Left hindlimb (tissue), 1 donor: ENCODE data around the gene SERPINA12.
"Not testable (repeated sequence)": the region's sequence is repeated elsewhere in the genome, so short reads cannot be mapped to it uniquely, and the experiment has no call there.

ENCODE experiments used
- DNase-seq: peaks from one replicate; pipeline ENCODE4 v3.0.0-alpha.2; 2018

SERPINA12 gene

GRCh38 chr14:94536836-94537235, 27.6 kb upstream of the SERPINA12 start:
- no peak for DNase-seq

- DNase-seq = no peak
These were observed 26.2 kb upstream of the SERPINA12 start for GRCh38 chr14:94535506-94535905.

GRCh38 chr14:94532447-94532846, 23.2 kb upstream of the SERPINA12 start:
- DNase-seq = no peak

DNA sequence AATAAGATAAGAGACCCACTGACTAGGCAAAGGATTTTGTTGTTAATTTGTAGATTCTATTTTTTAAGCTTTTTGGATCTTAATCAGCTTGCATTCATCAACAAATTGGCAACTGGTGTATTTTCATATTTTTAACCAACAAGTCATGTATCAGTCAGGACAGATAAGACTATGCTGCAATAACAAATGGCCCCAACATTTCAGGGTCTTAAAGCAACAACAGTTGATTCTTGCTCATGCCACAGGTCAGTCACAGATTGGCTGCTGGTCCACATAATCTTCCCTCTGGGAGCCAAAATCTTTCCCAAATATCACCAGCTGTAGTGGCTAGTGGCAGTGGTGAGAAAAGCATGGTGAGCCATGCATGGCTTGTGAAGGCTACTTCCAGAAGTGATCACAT, 21.9 kb upstream of the SERPINA12 start:
- DNase-seq = no peak

GRCh38 chr14:94524093-94524492, 14.8 kb upstream of the SERPINA12 start:
- DNase-seq = no peak

DNA sequence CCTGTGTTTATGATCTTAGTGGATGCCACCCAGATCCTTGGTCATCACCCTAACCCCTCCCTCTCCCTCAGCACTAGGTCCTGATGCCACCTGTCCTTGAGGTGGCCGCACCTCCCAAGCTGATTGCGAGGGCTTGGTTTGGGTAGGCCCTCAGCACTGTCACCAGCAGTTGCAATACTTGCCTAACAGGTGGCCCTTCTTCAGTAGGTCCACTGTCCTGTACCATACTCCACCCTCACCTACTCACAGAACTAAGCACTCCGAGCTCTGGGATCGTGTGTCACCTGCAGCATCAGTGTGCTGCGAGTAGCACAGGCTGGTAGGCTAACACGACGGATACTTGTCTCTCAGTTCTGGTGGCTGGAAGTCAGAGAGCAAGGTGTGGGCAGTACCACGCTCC, 14.0 kb upstream of the SERPINA12 start:
- DNase-seq = no peak

- DNase-seq = no peak
These were observed 13.0 kb upstream of the SERPINA12 start for GRCh38 chr14:94522115-94522724.

GRCh38 chr14:94521375-94522114, 12.3 kb upstream of the SERPINA12 start:
- DNase-seq = no peak

- DNase-seq = no peak
These were observed 8.5 kb upstream of the SERPINA12 start for GRCh38 chr14:94517641-94518257.

DNA sequence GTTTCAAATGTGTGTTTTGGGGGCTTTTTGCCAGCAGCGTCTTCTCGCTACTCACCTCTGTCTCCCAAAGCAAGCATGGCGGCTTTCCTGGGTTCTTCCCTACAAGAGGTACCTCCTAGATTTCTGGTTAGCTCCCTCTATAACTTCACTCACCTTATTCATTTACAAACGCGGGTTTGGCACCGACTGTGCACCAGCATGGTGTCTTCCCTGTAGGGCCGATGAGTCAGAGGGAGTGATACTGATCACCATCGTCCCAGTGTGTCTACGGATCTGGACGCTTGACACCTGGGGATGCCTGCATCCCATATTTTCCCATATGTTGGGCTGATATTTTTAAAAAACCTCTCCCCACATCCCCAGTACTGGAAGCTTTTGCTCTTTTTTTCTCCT, 8.0 kb upstream of the SERPINA12 start:
- no peak for DNase-seq

- DNase-seq = no peak
These were observed 6.6 kb upstream of the SERPINA12 start for GRCh38 chr14:94515856-94516255.

GRCh38 chr14:94515426-94515825, 6.2 kb upstream of the SERPINA12 start:
- DNase-seq = no peak

GRCh38 chr14:94514351-94514750, 5.1 kb upstream of the SERPINA12 start:
- no peak for DNase-seq

- not testable (repeated sequence) for DNase-seq
These were observed 1.2 kb upstream of the SERPINA12 start for GRCh38 chr14:94510481-94510880.

- no peak for DNase-seq
These were observed 3.6 kb downstream of the SERPINA12 start for GRCh38 chr14:94505641-94506040.

- DNase-seq = no peak
These were observed 4.1 kb downstream of the SERPINA12 start for GRCh38 chr14:94505206-94505605.

GRCh38 chr14:94501588-94502516, 7.4 kb downstream of the SERPINA12 start:
- no peak for DNase-seq

DNA sequence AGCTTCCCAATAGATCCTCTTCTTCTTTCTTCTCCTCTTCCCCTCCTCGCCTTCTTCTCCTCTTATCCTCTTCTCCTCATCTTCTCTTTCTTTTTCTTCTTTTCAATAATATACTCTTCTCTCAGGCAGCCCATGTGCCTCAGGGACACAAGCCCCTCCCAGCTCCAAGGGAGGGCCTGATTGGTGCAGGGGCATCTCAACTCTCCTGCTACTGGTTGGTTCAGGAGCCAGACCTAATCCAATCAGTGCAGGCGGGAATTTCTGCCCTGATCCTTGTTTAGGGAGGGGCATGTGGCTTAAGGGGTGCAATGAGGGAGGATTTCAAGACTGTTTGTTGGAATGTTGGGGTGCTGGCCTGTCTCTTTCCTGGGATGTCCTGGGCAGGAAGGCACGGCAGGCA, 9.0 kb downstream of the SERPINA12 start:
- no peak for DNase-seq

GRCh38 chr14:94499673-94500072, 9.6 kb downstream of the SERPINA12 start:
- DNase-seq = no peak

GRCh38 chr14:94498215-94498614, 11.1 kb downstream of the SERPINA12 start:
- no peak for DNase-seq

DNA sequence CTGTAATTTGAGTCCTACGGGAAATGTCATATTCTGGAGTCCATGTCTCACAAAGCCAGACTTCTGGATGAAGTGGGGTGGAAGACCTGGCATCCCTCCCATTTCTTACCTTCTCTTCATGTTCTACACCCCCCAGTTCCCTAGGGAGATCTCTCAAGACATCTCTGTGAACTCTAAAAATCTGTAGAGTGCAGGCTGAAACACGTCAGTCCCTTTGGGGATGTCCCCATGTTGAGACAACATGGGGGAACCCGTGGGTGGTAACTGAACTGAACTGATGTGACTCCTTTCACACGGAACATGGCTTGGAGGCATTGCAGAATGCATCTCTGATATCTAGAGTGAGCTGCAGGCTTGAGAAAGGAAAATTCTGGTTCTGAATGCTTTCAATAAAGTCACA, 15.2 kb downstream of the SERPINA12 start:
- DNase-seq = no peak

- DNase-seq = no peak
These were observed 17.8 kb downstream of the SERPINA12 start for GRCh38 chr14:94491511-94491910.

DNA sequence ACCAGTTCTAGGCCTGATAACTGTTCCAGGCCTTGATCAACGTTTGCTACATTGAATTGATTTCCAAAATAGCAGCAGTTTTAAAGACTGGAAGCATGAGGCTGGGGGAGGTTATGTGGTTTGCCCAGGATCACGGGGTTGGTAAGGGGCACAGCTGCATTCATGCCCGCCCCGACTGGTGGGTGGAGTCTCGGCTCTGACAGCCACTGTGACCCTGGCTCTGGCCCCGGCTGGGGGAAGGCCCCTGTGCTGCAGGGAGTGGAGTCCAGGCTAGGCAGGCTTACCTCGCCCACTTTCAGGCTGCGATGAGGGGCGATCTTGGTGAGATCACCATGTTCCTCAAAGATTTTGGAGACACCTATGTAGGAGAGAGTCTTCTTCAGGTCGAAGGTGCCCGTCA, 19.9 kb downstream of the SERPINA12 start:
- no peak for DNase-seq
